ENCODE data around the gene IL17RE. TPM values are rescaled to one million over a fixed set of nuclear protein-coding genes. Genes with fewer than 3 reads are reported as not detected.

The IL17RE gene
- 10 to 100 TPM in 3 of 4 donors, 1 to 10 TPM in 1; 5.9 to 27.9 (median 14.2) TPM for total RNA-seq

- TF ChIP-seq CTCF (IDR thresholded peaks at IDR 0.05; ENCODE audit: low read depth) = no peak
Measured at GRCh38 chr3:9902372-9903237, at the start of gene IL17RE. Gene IL17RE, plus strand, starts transcription at chr3:9902848. Its CDS starts 85 bp downstream, at chr3:9902933.

GRCh38 chr3:9855594-9855993, 47.1 kb upstream of the IL17RE start:
- TF ChIP-seq CTCF (IDR thresholded peaks at IDR 0.05; ENCODE audit: low read depth) = no peak

GRCh38 chr3:9859530-9860025, 43.1 kb upstream of the IL17RE start:
- TF ChIP-seq CTCF (IDR thresholded peaks at IDR 0.05; ENCODE audit: low read depth) = no peak

GRCh38 chr3:9861201-9861600, 41.4 kb upstream of the IL17RE start:
- no peak for TF ChIP-seq CTCF (IDR thresholded peaks at IDR 0.05; ENCODE audit: low read depth)

- no peak for TF ChIP-seq CTCF (IDR thresholded peaks at IDR 0.05; ENCODE audit: low read depth)
Measured at GRCh38 chr3:9861626-9862130, 41.0 kb upstream of the IL17RE start.

GRCh38 chr3:9862391-9863057, 40.1 kb upstream of the IL17RE start:
- no peak for TF ChIP-seq CTCF (IDR thresholded peaks at IDR 0.05; ENCODE audit: low read depth)

All from subcutaneous adipose tissue (tissue), 4 donors.